GM19193 (cell line): Measurements from ENCODE around the gene ARL15.

Experiments
- POLR2A ChIP-seq: IDR thresholded peaks from 4 replicates; pipeline ENCODE4 v1.6.1; 2011; ENCODE audit not compliant: insufficient read depth, insufficient read length; ENCODE audit errors: extremely low read depth

Gene ARL15

DNA sequence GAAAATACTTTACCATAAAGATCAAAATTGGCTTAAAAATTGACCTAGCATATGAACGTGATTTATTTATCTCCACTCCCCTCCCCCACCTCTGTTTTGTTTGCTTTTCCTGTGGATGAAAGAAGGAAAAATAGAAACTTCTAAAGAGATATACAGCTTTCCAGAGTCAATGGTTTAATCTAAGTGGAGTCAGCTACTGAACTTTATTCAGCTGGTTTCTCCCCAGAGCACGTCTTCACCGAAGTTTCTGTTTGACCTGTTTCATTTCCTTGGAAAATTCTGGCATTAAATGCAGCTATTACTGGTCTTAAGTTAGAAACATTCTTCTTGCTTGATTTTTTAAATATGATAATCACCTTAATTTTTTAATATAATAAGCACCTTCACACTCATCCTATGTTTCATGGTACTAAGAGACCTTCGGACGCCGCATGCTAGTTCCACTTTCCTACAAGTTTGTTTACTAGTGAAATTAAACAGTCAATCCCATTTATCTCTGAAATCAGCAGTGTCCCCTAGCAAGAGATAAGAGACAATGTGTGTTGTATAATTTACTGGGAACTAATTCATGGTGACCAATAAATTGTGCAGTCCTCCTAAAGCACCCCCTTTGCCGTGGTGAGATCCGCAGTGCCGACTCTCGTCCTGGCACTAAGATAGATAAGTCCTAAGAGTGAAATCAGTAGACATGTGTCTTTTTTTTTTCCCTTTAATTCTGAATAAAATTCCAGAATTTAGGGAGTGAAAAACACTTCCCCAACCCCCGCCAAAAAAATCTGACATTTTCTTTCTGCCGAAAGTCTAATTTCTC, 89.9 kb downstream of the ARL15 start:
- no peak for TF ChIP-seq POLR2A

DNA sequence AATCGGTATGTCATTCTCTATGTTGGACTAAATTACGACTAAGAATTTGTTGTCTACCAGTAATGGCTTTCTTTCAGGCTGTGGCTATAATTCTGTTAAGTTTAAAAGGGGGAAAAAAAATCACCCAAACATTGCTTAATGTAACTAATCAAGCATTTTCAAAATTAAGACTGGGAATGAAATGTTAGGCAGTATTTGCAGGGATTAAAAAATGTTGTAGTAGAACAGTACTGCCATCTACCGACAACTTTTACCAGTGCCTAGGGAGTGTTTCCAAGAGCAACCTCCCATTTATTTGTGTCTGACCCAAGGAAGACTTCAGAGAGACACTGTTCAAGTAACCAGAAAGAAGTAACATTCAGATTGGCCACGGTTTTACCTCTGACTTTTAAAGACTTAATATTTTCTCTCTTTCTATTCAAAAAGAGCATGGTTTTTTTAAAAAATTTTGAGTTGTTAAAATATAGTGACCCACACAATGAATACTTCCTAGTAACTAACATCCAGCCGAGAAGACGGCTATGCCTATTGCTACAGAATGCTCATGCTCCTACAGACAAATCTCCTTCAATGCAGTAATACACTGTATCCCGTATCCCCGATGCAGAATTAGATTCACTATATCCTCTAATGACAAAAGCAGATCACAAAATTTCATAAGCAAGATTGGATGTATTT, 92.4 kb downstream of the ARL15 start:
- TF ChIP-seq POLR2A = no peak

- TF ChIP-seq POLR2A = no peak
Measured at GRCh38 chr5:54215233-54215736, 95.1 kb downstream of the ARL15 start.

GRCh38 chr5:54214722-54215121, 95.7 kb downstream of the ARL15 start:
- TF ChIP-seq POLR2A = no peak

DNA sequence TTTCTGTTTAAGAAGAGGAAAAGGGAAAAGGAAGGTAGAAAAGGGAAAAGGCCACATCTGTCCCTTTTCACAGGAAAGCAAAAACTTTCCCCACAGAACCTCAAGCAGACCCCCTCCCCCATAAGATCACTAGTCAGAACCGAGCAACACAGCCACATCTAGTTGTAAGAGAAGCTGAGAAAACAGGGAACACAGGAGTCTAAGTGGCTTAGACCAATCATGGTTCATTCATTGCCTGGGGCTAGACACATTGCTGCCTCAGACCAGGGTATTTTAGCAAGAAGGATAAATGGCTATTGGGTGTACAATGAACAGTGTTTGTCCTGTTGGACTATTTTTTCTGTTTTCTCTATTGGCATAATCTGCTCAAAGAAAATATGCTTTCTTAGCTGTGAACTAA, 98.0 kb downstream of the ARL15 start:
- no peak for TF ChIP-seq POLR2A

GRCh38 chr5:54211912-54212311, 98.5 kb downstream of the ARL15 start:
- TF ChIP-seq POLR2A = no peak

DNA sequence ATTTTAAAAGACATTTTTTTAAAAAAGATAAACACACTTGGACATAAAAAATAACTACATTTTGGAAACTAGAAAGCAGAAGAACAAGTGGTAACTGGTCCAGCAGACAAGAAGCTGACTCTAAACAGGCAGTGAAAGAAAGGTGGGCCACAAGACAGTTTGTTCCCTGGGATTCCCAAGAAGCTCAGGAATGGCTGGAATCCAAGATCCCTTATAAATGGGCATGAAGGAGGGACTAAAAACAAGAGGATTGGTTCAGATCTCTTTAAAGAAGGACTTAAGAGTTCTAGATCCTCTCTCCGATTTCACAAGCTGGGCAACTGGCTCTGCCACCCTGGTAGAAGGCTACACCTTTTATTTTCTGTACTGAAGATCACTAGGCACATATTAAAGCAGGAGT, 102.8 kb downstream of the ARL15 start:
- no peak for TF ChIP-seq POLR2A

GRCh38 chr5:54206580-54207229, 103.7 kb downstream of the ARL15 start:
- TF ChIP-seq POLR2A = no peak

GRCh38 chr5:54205918-54206317, 104.5 kb downstream of the ARL15 start:
- no peak for TF ChIP-seq POLR2A

- TF ChIP-seq POLR2A = no peak
Measured at GRCh38 chr5:54205453-54205852, 104.9 kb downstream of the ARL15 start.

DNA sequence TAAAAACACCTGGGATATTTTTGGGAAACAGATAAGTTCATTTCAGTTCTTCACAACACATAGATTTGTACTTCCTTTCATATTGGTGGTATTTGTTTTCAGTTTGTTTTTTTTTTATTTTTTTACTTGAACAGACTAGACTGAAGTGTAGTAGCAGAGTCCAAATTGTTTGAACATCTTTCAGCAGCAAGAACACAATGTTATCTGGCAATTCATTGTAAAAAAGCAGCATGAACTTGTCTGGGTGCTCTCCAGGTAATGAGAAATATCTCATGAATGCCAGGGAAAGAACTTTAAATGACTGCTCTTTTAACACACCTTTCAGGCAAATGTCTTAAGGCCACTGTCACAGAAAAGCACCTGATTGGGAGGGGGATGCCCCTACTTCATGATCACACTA, 113.4 kb downstream of the ARL15 start:
- TF ChIP-seq POLR2A = no peak

GRCh38 chr5:54195701-54196100, 114.7 kb downstream of the ARL15 start:
- TF ChIP-seq POLR2A = no peak

GRCh38 chr5:54194318-54194717, 116.1 kb downstream of the ARL15 start:
- TF ChIP-seq POLR2A = no peak

DNA sequence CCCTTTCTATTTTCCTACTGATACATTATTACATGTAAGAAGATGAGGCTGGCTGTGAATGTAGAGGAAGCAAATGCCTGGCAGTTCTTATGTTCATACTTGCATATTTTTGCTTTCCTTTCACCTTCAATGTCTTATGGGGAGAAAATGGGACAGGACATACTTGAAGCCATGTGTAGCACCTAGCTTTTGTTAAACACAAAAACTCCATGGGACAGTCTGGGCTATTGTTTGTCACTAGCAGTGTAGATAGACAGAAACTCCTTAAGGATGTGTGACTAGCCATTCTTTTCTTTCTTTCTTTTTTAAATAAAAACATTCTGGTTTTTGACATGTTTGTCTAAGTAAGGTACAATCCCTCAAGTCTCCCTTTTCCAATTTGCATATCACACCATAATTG, 122.7 kb downstream of the ARL15 start:
- no peak for TF ChIP-seq POLR2A

GRCh38 chr5:54186912-54187445, 123.4 kb downstream of the ARL15 start:
- TF ChIP-seq POLR2A = no peak
